ENCODE results near the gene STK32B. TPM values are rescaled to one million over a fixed set of nuclear protein-coding genes. Genes with fewer than 3 reads are reported as not detected.
"Not testable (repeated sequence)": the region's sequence is repeated elsewhere in the genome, so short reads cannot be mapped to it uniquely, and the experiment has no call there.

The STK32B gene
- total RNA-seq, 1 donor from 2014 or later: 2.5 TPM

DNA sequence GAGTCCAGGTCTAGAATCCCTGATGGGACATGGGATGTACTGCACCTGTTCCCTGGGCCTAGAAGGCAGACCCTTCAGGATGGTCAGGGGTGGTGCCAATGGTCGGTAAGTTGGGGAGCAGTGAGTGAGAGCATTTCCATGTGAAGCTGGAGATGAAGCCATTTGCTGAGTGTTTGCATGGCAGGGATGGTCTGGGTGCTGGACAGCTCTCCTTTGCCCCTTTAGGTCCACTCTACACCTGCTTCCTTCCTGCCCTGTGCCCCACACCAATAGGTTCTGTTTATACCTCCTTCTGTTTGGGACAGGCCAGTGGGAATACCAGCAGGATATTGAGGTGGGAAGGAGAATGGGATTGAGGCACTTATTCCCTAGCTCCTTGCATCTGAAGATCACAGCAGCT is 181.3 kb downstream of the STK32B start:
- Mint-ChIP-seq H3K36me3 (ENCODE audit: unreplicated experiment) (no peaks in the 10 kb centered on the region), H3K4me1 (ENCODE audit: low read depth, unreplicated experiment) (no peaks in the 10 kb centered on the region), H3K4me3 (ENCODE audit: unreplicated experiment) (no peak overlapping the region), H3K27ac (ENCODE audit: unreplicated experiment) (no peak overlapping the region), H3K9me3 (ENCODE audit: unreplicated experiment) (peaks cover 2% of the 10 kb centered on the region), H3K27me3 (ENCODE audit: unreplicated experiment) (peaks cover 3% of the 10 kb centered on the region)
- TF ChIP-seq, protein P1, sequence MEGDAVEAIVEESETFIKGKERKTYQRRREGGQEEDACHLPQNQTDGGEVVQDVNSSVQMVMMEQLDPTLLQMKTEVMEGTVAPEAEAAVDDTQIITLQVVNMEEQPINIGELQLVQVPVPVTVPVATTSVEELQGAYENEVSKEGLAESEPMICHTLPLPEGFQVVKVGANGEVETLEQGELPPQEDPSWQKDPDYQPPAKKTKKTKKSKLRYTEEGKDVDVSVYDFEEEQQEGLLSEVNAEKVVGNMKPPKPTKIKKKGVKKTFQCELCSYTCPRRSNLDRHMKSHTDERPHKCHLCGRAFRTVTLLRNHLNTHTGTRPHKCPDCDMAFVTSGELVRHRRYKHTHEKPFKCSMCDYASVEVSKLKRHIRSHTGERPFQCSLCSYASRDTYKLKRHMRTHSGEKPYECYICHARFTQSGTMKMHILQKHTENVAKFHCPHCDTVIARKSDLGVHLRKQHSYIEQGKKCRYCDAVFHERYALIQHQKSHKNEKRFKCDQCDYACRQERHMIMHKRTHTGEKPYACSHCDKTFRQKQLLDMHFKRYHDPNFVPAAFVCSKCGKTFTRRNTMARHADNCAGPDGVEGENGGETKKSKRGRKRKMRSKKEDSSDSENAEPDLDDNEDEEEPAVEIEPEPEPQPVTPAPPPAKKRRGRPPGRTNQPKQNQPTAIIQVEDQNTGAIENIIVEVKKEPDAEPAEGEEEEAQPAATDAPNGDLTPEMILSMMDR (IDR thresholded peaks at IDR 0.05; ENCODE audit: partially characterized antibody, unreplicated experiment): no peak
- no peak for DNase-seq

DNA sequence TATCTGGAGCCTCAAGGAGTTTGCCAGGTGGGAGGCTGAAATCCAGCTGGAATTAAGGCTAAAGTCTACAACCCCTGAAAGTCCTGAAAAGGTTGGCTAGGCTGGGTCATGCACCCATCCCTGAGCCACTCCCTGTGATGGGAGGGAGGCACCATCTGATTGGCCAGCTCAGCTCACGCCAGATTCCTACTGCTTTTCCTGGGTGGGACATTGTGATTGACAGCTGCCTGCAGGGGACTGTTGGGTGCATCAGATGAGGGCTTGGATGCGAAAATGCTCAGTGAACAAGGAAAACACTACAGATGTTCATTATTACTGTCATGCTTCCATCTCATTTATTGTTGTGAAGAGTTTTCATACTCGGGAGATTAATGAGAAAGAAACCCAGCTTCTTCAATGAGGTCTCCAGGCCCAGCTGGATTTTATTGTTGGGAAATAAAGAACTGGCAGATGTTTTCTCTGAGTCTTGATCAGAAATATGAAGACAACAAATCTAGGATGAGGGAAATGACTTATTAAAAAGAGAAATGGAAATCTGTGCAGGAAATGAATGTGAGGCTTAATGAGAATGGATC is 185.9 kb downstream of the STK32B start:
- H3K4me3 Mint-ChIP-seq (ENCODE audit: unreplicated experiment): no peak overlapping the region
- no peaks in the 10 kb centered on the region for H3K4me1 Mint-ChIP-seq (ENCODE audit: low read depth, unreplicated experiment)
- H3K9me3 Mint-ChIP-seq (ENCODE audit: unreplicated experiment): no peaks in the 10 kb centered on the region
- no peak overlapping the region for H3K27ac Mint-ChIP-seq (ENCODE audit: unreplicated experiment)
- H3K36me3 Mint-ChIP-seq (ENCODE audit: unreplicated experiment): no peaks in the 10 kb centered on the region
- no peak for DNase-seq
- TF ChIP-seq, protein P1 (IDR thresholded peaks at IDR 0.05; ENCODE audit: partially characterized antibody, unreplicated experiment): no peak
- H3K27me3 Mint-ChIP-seq (ENCODE audit: unreplicated experiment): no peaks in the 10 kb centered on the region

DNA sequence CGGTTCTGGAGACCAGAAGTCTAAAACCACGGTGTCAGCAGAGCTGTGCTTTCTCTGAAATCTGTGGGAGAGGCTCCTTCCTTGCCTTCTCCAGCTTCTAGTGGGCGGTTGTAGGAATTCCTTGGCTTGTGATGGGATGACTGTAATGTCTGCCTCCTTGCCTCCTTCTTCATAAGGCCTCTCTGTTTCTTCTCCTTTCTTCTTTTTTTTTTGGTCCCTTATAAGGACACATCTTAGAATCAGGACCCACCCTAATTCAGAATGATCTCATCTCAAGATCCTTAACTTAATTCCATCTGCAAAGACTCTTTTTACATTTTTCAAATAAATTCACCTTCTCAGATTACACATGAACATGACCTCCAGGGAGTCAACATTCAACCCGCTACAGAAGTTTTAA is 186.9 kb downstream of the STK32B start:
- H3K9me3 Mint-ChIP-seq (ENCODE audit: unreplicated experiment): no peaks in the 10 kb centered on the region
- H3K27me3 Mint-ChIP-seq (ENCODE audit: unreplicated experiment): no peaks in the 10 kb centered on the region
- TF ChIP-seq, protein P1 (IDR thresholded peaks at IDR 0.05; ENCODE audit: partially characterized antibody, unreplicated experiment): no peak
- DNase-seq: no peak
- no peak overlapping the region for H3K4me3 Mint-ChIP-seq (ENCODE audit: unreplicated experiment)
- H3K4me1 Mint-ChIP-seq (ENCODE audit: low read depth, unreplicated experiment): no peaks in the 10 kb centered on the region
- no peaks in the 10 kb centered on the region for H3K36me3 Mint-ChIP-seq (ENCODE audit: unreplicated experiment)
- no peak overlapping the region for H3K27ac Mint-ChIP-seq (ENCODE audit: unreplicated experiment)

DNA sequence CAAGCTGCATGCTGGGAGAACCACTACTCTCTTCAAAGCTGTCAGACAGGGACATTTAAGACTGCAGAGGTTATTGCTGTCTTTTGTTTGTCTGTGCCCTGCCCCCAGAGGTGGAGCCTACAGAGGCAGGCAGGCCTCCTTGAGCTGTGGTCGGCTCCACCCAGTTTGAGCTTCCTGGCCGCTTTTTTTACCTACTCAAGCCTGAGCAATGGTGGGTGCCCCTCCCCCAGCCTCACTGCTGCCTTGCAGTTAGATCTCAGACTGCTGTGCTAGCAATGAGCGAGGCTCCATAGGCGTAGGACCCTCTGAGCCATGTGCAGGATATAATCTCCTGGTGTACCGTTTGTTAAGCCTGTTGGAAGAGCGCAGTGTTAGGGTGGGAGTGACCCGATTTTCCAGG is 195.8 kb downstream of the STK32B start:
- H3K36me3 Mint-ChIP-seq (ENCODE audit: unreplicated experiment): peaks cover 16% of the 10 kb centered on the region
- H3K9me3 Mint-ChIP-seq (ENCODE audit: unreplicated experiment); H3K27me3 Mint-ChIP-seq (ENCODE audit: unreplicated experiment); H3K4me3 Mint-ChIP-seq (ENCODE audit: unreplicated experiment); H3K4me1 Mint-ChIP-seq (ENCODE audit: low read depth, unreplicated experiment); H3K27ac Mint-ChIP-seq (ENCODE audit: unreplicated experiment); DNase-seq: not testable (repeated sequence)

DNA sequence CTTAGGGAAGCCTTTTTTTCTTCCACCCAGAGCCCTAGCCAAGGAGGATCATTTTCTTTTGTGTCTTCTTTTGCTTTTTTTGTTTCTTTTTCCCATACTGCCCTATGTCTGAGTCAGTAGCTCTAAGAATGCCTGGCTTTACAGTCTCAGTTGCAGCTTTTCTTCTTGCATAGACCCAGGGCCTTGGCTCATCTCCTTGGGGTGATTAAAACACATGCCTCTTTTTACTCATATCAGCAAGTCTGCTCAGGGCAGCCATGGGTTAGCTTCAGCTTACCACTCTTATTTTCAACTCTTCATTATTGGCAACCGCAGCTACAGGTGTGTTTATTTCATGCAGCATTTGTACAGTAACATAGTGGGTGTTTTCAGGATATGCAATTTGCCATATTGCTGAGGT is 196.5 kb downstream of the STK32B start:
- H3K4me3 Mint-ChIP-seq (ENCODE audit: unreplicated experiment): no peak overlapping the region
- no peak for DNase-seq
- H3K4me1 Mint-ChIP-seq (ENCODE audit: low read depth, unreplicated experiment): no peaks in the 10 kb centered on the region
- TF ChIP-seq, protein P1 (IDR thresholded peaks at IDR 0.05; ENCODE audit: partially characterized antibody, unreplicated experiment): no peak
- H3K27ac Mint-ChIP-seq (ENCODE audit: unreplicated experiment): no peak overlapping the region
- peaks cover 3% of the 10 kb centered on the region for H3K27me3 Mint-ChIP-seq (ENCODE audit: unreplicated experiment)
- H3K36me3 Mint-ChIP-seq (ENCODE audit: unreplicated experiment): peaks cover 16% of the 10 kb centered on the region
- H3K9me3 Mint-ChIP-seq (ENCODE audit: unreplicated experiment): peaks cover 6% of the 10 kb centered on the region

All from glutamatergic neuron (in vitro differentiated cells).